A172 (cell line): ENCODE measurements around the gene ATP2A3. TPM values are rescaled to one million over a fixed set of nuclear protein-coding genes. Genes with fewer than 3 reads are reported as not detected.

Experiments used
- DNase-seq: peaks from one replicate; pipeline ENCODE4 v3.0.0-alpha.2; 2015; ENCODE audit warnings: low spot score
- total RNA-seq: library from RNA; depleted of rRNA; stranded (reverse); fragments of >200 nt; shearing (Covaris generic); gene quantifications from 2 replicates; pipeline ENCODE4 v1.2.3, GENCODE V29; 2014; rRNA removed

ATP2A3 gene
- total RNA-seq, 1 experiment from 2014 or later = 5.8 TPM

DNA sequence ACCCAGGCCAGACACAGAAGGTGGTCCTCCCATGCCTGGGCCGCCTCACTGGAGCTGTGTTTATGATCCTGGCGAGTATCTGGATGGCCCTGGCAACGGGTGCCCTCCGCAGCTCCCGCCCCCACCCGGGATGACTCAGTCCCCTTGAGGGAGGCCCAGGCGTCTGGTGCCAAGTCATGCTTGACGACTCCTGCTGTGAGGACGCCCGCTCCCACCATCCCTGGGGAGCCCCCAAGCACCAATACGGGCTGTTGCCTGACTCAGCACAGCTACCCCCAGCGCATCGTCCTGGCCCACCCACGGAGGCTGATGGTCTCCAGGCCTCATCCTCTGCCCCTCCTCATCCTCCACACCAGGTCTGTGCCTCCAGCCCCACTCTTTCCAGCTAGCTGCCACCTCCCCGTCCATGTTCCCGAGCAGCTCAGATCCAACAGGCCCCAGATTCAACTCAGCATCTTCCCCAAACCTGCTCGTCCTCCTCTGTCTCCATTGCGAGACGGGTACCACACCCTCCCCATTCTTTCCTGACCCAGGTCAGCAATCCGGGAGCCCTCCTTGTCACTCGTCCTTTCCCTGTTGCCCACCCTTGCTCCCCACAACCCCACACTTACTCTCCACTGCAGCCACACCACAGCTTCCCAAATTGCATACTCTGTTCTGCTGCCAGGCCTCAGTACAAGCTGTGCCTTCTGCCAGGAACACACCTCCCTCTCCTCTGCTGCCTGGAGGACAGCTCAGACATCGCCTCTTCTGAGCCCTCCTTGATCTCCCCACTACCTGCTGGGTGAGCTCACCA, 74.0 kb downstream of the ATP2A3 start:
- DNase-seq = peak; percentile 97

DNA sequence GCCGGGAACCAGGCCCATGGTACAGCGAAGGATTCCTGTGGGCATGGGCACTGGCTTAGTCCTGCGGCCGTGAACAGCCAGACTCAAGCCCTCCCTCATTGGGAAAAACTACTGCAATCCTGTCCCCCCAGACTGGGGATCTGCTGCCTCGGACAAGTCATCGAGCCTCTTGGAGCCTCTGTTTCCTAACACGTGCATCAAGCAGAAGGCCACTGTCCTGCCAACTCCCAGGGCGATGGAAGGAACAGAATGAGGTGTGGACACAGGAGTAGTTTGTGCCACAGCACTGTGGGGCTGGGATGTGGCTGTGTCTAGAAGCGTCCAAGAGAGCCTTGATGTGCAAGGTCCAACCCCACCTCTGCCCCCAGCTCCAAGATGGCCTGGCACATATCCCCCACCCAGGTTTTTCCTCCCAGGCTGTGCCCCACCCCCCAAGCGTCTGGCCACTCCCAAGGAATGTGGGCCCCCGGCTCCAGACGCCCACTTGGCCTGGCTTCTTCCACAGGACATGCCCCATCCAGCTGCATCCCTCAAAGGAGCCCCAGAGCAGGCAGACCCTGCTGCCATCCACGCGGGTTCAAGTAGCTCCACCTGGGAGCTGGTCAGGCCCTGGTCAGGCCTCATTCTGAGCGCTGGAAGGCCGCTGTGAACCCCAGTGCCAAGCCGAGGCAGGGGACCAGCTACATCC, 74.8 kb downstream of the ATP2A3 start:
- DNase-seq = no peak

DNA sequence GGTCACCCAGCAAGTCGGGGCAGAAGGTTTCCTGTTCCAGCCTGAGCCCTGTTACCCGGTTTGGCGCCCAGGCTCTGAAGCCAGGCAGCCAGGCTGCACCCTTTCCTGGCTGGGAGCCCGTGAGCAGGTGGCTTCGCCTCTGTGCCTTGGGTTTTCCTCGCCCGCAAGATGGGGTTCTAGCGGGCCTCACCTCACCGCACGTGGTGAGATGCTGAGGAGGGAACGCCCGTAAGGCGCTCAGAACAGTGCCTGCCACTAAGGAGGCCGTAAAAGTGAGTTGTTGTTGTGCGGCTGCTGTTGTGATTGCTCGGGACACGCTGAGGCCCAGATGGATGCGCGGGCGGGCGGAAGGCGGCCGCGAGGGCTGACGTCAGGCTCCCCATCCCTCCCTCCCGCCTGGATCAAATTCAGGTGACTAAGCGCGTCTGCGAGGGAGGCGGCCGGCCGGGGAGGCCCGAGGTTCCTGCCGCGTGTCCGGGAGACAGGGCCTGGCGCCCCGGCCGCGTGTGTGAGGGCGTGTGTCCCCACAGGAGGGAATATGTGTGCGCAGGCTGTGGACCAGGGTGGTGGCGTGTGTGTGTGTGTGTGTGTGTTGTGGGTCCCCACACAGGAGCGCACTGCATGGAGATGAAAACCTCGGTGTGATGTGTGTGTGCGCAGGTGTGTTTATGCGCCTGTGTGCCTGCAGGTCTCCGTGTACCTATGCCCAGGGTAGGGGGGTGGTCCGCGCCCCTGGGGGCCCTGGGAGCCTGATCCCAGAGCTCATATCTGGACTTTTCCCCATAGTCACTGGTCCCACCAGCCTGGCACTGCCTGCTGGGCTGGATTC, 75.7 kb downstream of the ATP2A3 start:
- DNase-seq = peak; percentile 92

DNA sequence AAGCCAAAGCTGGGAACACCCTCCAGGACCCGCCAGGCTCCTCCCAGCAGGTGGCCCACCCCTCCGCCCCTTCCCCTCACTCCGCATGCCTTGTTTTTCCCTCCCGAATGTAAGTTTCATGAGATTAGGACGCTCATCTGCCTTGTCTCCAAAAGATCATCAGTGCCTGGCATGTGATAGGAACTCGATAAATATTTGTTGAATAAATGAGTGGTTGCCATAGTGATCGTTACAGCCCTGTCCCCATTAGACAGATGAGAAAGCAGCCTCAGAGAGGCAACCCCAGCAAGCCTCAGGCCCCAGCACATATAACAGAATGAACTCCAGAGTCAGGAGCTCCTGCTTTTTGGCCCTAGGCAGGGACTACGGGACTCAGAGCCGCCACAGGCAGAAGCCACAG, 76.4 kb downstream of the ATP2A3 start:
- no peak for DNase-seq

DNA sequence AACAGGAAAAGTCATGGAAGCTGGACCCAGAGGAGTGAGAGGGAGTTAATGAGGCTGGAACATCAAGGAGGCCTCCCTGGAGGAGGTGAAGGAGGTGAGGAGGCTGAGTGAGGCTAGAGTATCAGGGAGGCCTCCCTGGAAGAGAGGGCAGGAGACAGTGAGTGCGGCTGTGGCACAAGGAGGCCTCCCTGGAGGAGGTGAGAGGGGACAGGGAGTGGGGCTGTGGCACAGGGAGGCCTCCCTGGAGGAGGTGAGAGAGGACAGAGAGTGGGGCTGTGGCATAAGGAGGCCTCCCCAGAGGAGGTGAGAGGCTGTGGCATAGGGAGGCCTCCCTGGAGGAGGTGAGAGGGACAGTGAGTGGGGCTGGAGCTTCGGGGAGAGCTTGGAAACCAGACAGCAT, 76.8 kb downstream of the ATP2A3 start:
- no peak for DNase-seq

DNA sequence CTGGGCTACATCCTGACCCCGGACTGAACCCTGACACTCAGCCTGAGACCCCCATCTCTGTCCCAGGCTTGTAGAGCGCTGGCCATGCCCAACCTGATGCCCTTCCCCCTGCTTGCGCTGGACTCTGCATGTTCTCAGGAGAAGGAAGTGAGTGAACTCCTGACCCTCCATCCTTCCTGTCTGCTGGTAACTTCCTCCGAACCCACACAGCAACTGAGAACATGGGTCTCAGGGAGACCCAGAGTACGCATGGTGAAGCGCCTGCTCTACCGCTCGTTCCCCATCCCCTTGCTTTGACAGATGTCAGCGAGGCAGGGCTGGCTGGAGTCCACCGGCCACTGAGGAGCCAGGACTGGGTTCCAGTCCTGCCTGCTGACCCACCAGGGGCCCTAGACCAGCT, 77.5 kb downstream of the ATP2A3 start:
- no peak for DNase-seq

DNA sequence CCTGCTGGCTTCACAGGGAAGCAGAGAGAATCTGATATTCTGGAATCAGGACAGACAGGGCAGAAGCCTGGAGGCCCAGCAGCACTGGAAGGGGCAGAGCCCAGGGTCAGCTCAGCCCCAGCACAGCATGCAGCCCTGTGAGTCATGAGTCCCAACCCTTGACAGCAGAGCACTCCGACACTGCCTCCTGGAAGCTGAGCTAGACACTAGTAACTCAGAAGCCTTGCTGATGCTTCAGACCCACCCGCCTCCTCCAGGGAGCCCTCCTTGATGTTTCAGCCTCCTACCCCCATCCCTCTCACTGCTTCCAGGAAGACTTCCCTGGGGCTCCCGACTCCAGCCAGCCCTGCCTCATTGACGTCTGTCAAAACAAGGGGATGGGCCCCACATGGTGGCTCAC, 78.3 kb downstream of the ATP2A3 start:
- DNase-seq = peak; percentile 92

DNA sequence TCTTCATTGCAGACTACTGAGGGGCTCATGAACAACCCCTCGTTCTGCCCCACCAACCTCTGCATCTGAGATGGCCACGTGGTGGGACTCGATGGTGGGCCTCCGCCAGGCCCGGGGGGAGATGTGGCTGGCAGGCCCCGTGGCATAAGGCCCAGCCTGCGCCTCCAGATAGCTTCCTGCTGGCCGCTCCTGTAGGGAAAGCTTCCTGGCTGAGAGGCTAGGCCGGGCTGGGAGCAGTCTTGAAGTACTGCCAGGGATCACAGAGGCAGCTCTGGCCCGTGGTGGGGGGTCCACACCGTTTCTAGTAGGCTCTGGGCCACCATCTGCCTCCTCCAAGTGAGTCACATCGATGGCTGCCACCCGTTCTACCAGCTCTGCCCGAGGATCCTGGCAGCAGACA, 79.0 kb downstream of the ATP2A3 start:
- no peak for DNase-seq

DNA sequence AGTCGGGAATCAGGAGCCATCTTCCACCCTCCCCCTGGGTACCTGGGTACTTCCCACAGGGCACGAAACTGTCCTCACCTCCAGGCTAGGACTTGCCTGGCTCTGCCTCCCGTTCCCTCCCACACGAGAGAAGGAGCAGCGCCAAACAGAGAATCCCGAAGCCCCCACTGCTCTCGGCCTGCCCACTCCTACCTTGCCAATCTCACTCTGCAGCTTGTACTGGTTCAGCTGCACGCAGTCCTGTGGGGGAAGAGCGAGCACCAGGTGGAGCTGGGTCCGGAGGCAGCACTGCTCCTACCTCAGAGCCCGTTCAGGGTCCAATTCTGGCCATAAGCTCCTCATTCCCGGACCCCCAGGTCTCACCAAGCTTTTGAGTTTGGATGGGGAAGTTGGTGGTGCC, 80.0 kb downstream of the ATP2A3 start:
- no peak for DNase-seq

DNA sequence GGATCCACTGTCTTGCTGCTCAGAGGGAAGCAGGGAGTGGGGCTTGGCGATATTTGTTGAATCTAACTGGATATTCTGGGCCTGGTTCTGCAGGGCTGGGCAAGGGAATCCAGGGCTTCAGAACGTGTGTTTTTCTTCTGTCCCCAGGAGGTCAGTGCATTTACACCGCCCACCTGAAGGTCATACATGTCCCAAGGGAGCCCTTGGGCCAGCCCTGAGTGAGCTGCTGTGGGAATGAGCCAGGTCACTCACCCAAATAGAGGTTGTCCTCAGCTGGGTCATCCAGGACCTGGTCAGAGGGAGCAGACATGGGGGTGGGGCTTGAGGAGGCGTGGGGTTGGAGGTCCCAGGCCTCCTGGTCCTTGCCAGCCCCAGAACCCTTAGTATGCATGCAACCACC, 82.0 kb downstream of the ATP2A3 start:
- no peak for DNase-seq

DNA sequence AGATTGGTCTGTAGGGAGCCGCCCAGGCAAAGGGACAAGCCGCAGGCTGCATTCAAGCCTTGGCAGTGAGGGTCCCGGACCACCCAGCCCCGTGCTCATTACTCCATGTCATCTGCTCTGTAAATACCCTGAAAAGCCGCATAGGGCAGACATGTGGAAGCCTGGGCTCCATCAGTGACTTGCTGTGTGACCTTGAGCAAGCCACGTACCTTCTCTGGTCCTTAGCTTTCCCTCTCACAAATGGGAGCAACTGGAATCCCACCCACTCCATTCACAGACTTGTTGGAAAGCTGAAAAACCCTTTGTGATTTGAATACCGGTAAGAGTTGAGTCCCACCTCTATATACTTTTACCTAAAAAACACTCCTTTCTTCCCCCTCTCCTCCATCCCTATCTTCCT, 83.3 kb downstream of the ATP2A3 start:
- DNase-seq = no peak

DNA sequence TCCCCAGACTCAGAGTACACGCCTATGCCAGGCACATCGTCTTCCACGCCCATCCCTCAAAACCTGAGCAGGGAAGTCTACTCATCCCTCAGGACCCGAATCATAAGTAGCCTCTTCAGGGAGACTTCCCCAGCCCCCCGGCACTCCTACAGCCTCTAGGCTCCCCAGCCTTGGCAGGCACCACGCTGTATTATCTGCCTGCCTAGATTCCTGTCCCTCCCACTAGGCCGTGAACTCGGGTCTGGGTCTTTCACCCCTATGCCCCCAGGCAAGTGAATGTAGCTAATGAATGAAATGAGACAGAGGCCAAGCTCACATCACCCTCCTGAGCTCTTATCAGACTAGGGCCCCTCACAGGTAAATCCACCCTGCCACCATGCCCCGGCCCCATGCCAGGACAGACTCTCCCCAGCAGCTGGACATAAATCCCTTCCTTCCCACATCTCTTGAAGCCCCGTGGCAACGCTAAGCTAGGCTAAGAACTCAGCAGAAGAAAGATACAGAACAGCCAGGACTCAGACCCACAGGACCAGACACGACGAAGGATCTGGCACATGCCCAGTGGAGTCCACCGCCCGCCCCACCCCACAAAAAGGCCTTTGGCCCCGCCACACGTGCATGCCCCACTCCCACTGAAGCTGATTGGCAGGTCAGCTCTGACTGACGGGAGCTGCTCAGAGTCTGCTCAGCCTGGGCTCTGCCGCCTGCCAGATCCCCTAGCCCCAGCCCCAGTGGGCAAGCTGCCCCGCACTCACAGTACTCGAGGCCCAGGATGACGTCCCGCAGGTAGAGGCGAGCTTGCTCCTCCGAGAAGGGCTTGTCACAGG, 84.4 kb downstream of the ATP2A3 start:
- DNase-seq = no peak

DNA sequence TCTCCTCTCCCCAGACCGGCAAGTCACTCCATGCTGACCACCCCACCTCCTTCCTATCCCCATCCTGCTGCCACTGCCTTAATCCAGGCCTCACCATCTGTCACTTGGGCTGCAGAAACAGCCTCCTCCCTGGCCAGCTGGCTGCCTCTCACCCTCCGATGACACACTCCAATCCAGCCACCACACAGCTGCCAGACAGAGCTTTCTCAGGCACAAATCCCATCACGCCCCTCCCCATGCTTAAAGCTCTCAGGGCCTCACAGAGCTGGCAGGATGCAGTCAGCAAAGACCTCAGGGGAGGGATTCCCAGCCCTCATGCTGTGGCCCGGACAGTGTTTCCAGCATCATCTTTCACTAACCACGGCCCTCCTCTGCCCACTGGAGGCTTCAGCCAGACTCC, 85.1 kb downstream of the ATP2A3 start:
- DNase-seq = peak; percentile 70

DNA sequence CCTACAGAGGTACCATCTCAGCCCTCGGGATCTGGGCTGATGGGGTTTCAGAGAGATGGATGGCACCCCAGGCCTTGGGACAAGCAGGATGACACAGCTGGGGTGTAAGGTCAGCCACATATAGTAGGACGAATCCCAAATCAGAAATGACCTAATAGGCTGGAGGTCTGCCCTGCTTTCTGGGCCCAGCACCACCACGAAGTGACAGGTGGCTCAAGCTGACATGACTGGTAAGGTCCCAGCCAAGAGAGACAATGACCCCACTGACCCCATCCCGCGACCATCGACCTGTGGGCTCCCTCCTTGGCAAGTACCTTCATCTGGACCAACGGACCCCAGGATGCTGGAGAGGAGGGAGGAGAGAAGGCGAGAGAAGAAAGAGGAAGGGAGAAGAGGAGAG, 87.0 kb downstream of the ATP2A3 start:
- no peak for DNase-seq

DNA sequence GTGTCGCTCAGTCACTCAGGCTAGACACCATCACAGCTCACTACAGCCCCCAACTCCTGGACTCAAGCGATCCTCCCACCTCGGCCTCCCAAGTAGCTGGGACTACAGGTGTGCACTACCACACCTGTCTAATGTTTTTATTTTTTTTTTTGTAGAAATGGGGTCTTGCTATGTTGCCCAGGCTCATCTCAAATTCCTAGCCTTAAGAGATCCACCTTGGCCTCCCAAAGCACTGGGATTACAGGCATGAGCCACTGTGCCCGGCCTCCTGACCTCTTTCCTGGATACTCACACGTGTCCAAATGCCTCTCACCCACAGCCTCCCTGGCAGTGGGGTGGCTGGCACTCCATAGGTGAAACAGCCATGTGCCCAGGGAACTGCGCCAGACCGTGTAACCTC, 88.9 kb downstream of the ATP2A3 start:
- no peak for DNase-seq

Other genes starting within 250 kb of the ATP2A3 start
- 20.5 and 22.6 TPM in 2 replicates for gene HASPIN, start 240.5 kb downstream of the ATP2A3 start, total RNA-seq
- gene ITGAE, start 163.2 kb downstream of the ATP2A3 start, total RNA-seq = 70.5 and 88.5 TPM in 2 replicates
- 22.1 and 28.1 TPM in 2 replicates for gene NCBP3, start 118.2 kb downstream of the ATP2A3 start, total RNA-seq
- gene CAMKK1, start 71.4 kb downstream of the ATP2A3 start, total RNA-seq = 11.2 and 12.9 TPM in 2 replicates
- 0.67 and 1.2 TPM in 2 replicates for gene P2RX1, start 48.0 kb downstream of the ATP2A3 start, total RNA-seq
- 21.1 and 22.4 TPM in 2 replicates for gene ZZEF1, start 178.6 kb upstream of the ATP2A3 start, total RNA-seq
- 23.4 and 32.7 TPM in 2 replicates for gene CYB5D2, start 178.8 kb upstream of the ATP2A3 start, total RNA-seq